ENCODE data around the gene AFG3L2. TPM values are rescaled to one million over a fixed set of nuclear protein-coding genes. Genes with fewer than 3 reads are reported as not detected.
"Not testable (repeated sequence)": the region's sequence is repeated elsewhere in the genome, so short reads cannot be mapped to it uniquely, and the experiment has no call there.

AFG3L2 gene
- total and polyA plus RNA-seq, 4 donors, result 17.9 to 31.6 (median 25.6) TPM

DNA sequence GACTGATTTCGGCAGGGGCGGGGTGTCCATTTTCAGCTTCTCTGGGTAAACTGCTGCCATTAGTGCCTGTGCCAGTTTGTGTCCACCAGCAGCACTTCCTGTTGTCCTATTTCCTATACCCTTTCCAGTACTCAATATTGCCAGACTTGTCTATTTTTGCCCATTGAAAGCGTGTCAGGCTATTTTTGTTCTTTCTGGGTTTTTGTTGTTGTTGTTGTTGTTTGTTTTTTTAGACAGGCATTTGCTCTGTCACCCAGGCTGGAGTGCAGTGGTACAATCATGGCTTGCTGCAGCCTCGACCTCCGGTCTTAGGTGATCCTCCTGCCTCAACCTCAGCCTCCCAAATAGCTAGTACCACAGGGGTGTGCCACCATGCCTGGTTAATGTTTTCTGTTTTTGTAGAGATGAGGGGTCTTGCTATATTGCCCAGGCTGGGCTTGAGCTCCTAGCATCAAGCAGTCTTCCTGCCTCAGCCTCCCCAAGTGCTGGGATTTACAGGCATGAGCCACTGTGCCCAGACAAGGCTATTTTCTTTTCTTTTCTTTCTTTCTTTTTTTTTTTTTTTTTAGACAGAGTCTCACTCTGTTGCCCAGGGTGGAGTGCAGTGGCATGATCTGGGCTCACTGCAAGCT is 39.2 kb upstream of the AFG3L2 start:
- Histone ChIP-seq H3K27me3 (ENCODE audit: control insufficient read depth in 1 of 2, insufficient read depth in 2 of 2, low read length in 1 of 2) (no peaks in the 10 kb centered on the region), H3K9me3 (ENCODE audit: control insufficient read depth, low read length) (no peaks in the 10 kb centered on the region), H3K4me1 (ENCODE audit: control insufficient read depth in 1 of 2, insufficient read depth in 2 of 2, low read length in 2 of 2) (peaks cover 0 to 3% of the 10 kb centered on the region in 2 donors), H3K36me3 (ENCODE audit: control insufficient read depth in 1 of 2, insufficient read depth in 2 of 2, low read length in 1 of 2) (no peaks in the 10 kb centered on the region), H3K27ac (ENCODE audit: low read depth in 1 of 2, low read length in 2 of 2) (peak overlapping the region; percentile 32 to 87), H3K4me3 (ENCODE audit: low read length in 2 of 2) (no peak overlapping the region)
- 45 to 55% methylated on average over 5 of the region's 5 CpGs for WGBS, 2 donors
- ATAC-seq (ENCODE audit: low FRiP score) (no peak), DNase-seq (peak in 1 of 2 donors; percentile 5)
- intact Hi-C loops (cut with DNase I), result no loop called here

DNA sequence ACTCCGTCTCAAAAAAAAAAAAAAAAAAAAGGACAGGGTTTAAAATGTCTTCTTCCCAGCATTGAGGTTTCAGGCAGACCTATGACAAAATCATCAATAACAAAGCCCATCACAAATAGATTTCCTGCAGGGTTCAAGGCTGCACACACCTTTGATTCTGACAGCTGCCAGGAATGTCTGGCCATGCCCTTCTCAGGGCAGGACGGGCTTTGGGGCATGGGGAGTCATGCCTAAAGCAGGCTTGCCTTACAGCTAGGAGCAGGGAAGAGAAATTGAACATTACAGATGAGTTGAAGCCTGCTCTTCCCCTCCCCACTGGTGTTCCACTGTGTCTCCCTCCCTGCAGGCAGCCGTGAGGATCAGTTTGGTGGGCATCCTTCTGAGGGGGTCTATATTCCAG is 34.4 kb upstream of the AFG3L2 start:
- no peak overlapping the region for H3K27ac ChIP-seq (ENCODE audit: low read depth in 1 of 2, low read length in 2 of 2)
- peak in 1 of 2 donors; percentile 6 for DNase-seq
- peaks cover 0 to 7% of the 10 kb centered on the region in 2 donors for H3K4me1 ChIP-seq (ENCODE audit: control insufficient read depth in 1 of 2, insufficient read depth in 2 of 2, low read length in 2 of 2)
- ATAC-seq (ENCODE audit: low FRiP score), result no peak
- intact Hi-C loops (cut with DNase I), result no loop called here
- H3K4me3 ChIP-seq (ENCODE audit: low read length in 2 of 2), result no peak overlapping the region
- no peaks in the 10 kb centered on the region for H3K27me3 ChIP-seq (ENCODE audit: control insufficient read depth in 1 of 2, insufficient read depth in 2 of 2, low read length in 1 of 2)
- no peaks in the 10 kb centered on the region for H3K36me3 ChIP-seq (ENCODE audit: control insufficient read depth in 1 of 2, insufficient read depth in 2 of 2, low read length in 1 of 2)
- no peaks in the 10 kb centered on the region for H3K9me3 ChIP-seq (ENCODE audit: control insufficient read depth, low read length)
- 99 to 100% methylated on average over 2 of the region's 3 CpGs for WGBS, 2 donors

DNA sequence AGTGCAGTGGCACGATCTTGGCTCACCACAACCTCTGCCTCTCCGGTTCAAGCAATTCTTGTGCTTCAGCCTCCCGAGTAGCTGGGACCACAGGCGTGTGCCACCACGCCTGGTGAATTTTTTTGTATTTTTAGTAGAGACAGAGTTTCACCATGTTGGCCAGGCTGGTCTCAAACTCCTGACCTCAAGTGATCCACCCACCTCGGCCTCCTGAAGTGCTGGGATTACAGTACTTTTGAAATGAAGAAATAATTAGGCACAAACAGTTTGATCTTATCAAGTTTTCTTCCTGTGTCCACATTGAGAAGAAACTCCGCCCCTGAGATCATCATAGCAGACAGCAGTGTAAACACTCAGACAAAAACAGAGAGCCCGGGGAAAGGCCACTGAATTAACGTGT is 33.7 kb upstream of the AFG3L2 start:
- 92 to 96% methylated on average over 9 of the region's 9 CpGs for WGBS, 2 donors
- peak in 1 of 2 donors; percentile 25 for DNase-seq
- H3K4me1 ChIP-seq (ENCODE audit: control insufficient read depth in 1 of 2, insufficient read depth in 2 of 2, low read length in 2 of 2); H3K4me3 ChIP-seq (ENCODE audit: low read length in 2 of 2); ATAC-seq (ENCODE audit: low FRiP score); intact Hi-C loops (cut with DNase I); H3K27ac ChIP-seq (ENCODE audit: low read depth in 1 of 2, low read length in 2 of 2); H3K36me3 ChIP-seq (ENCODE audit: control insufficient read depth in 1 of 2, insufficient read depth in 2 of 2, low read length in 1 of 2); H3K9me3 ChIP-seq (ENCODE audit: control insufficient read depth, low read length); H3K27me3 ChIP-seq (ENCODE audit: control insufficient read depth in 1 of 2, insufficient read depth in 2 of 2, low read length in 1 of 2): not testable (repeated sequence)

DNA sequence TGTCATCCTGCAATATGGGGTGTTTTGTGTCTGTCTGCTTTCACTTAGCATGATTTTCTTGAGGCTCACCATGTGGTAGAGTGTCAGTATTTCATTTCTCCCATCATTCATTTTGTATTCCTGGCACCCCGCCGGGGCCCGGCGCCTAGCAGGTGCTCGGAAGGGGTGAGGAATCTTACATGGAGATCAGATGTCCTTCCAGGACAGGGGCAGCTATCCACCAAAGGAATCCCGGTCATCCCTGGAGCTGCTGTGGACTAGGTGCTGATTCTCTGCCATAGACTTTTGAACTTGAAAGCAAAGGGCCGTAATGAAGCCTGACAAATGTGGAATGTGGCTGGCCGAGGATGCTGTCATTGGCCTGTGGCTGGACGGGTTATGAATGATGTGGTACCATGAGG is 33.1 kb upstream of the AFG3L2 start:
- intact Hi-C loops (cut with DNase I), result no loop called here
- Histone ChIP-seq H3K36me3 (ENCODE audit: control insufficient read depth in 1 of 2, insufficient read depth in 2 of 2, low read length in 1 of 2) (no peaks in the 10 kb centered on the region), H3K27me3 (ENCODE audit: control insufficient read depth in 1 of 2, insufficient read depth in 2 of 2, low read length in 1 of 2) (no peaks in the 10 kb centered on the region), H3K4me3 (ENCODE audit: low read length in 2 of 2) (no peak overlapping the region), H3K27ac (ENCODE audit: low read depth in 1 of 2, low read length in 2 of 2) (no peak overlapping the region), H3K9me3 (ENCODE audit: control insufficient read depth, low read length) (no peaks in the 10 kb centered on the region), H3K4me1 (ENCODE audit: control insufficient read depth in 1 of 2, insufficient read depth in 2 of 2, low read length in 2 of 2) (peaks cover 0 to 7% of the 10 kb centered on the region in 2 donors)
- 46 to 66% methylated on average over 9 of the region's 9 CpGs for WGBS, 2 donors
- peak in 1 of 2 donors; percentile 61 for DNase-seq
- ATAC-seq (ENCODE audit: low FRiP score), result no peak

DNA sequence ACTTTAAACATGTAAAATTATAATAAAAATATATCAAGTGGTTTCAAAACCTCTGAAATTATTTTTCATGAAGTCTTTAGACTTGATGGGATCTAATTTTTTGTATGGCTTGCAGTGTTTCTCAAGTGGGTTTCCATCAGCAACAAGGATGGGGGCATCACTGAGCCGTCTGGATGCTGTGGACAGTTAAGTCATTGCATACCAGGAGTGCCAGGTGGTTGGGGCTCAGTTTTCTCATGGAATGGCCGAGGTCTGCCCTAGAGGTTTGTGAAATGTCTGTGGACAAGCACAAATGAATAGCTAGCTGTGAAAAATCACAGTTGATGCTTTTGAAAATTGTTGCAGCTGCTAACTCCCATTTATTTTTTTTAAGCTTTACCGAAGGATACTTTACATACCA is 32.4 kb upstream of the AFG3L2 start:
- Histone ChIP-seq H3K4me3 (ENCODE audit: low read length in 2 of 2) (no peak overlapping the region), H3K27me3 (ENCODE audit: control insufficient read depth in 1 of 2, insufficient read depth in 2 of 2, low read length in 1 of 2) (no peaks in the 10 kb centered on the region), H3K4me1 (ENCODE audit: control insufficient read depth in 1 of 2, insufficient read depth in 2 of 2, low read length in 2 of 2) (peaks cover 0 to 4% of the 10 kb centered on the region in 2 donors), H3K36me3 (ENCODE audit: control insufficient read depth in 1 of 2, insufficient read depth in 2 of 2, low read length in 1 of 2) (no peaks in the 10 kb centered on the region), H3K9me3 (ENCODE audit: control insufficient read depth, low read length) (no peaks in the 10 kb centered on the region), H3K27ac (ENCODE audit: low read depth in 1 of 2, low read length in 2 of 2) (no peak overlapping the region)
- intact Hi-C loops (cut with DNase I), result no loop called here
- peak in 1 of 2 donors; percentile 31 for DNase-seq
- 29 to 34% methylated on average over 3 of the region's 3 CpGs for WGBS, 2 donors
- ATAC-seq (ENCODE audit: low FRiP score), result no peak

DNA sequence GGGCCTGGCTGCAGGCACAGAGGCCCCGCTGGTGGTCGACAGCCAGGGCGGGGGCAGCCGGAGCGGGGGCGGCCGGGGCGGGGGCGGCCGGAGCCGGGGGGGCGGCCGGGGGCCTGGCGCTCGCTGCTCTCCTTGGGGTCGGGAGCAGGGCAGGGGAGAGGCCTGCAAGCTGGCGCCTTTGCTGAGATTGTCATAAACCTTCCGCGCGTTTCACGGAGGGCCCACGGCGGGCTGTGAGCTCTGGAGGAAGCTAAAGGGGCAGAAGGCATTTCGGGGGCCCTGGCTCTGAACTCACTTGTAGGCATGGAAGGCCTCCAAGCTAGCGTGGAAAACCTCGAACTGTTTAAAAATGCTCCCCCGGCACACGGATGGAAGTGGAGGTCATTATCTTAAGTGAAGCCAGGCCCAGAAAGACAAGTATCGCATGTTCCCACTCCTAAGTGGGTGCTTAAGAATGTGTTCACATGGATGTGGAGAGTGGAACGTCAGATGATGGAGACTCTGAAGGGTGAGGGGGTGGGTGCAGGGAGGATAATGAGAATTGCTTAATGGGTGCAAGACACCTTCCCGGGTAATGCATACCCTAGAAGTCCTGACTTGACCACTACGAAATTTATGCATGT is 31.3 kb upstream of the AFG3L2 start:
- Histone ChIP-seq H3K27me3 (ENCODE audit: control insufficient read depth in 1 of 2, insufficient read depth in 2 of 2, low read length in 1 of 2) (no peaks in the 10 kb centered on the region), H3K4me1 (ENCODE audit: control insufficient read depth in 1 of 2, insufficient read depth in 2 of 2, low read length in 2 of 2) (peaks cover 0 to 4% of the 10 kb centered on the region in 2 donors), H3K36me3 (ENCODE audit: control insufficient read depth in 1 of 2, insufficient read depth in 2 of 2, low read length in 1 of 2) (no peaks in the 10 kb centered on the region), H3K27ac (ENCODE audit: low read depth in 1 of 2, low read length in 2 of 2) (peak overlapping the region; percentile 49 to 60), H3K4me3 (ENCODE audit: low read length in 2 of 2) (peak overlapping the region; percentile 84 to 89), H3K9me3 (ENCODE audit: control insufficient read depth, low read length) (no peaks in the 10 kb centered on the region)
- ATAC-seq (ENCODE audit: low FRiP score) (peak; percentile 5), DNase-seq (peak in 1 of 2 donors; percentile 59)
- intact Hi-C loops (cut with DNase I), result no loop called here
- WGBS, 2 donors, result 2 to 4% methylated on average over 23 to 32 of the region's 32 CpGs

DNA sequence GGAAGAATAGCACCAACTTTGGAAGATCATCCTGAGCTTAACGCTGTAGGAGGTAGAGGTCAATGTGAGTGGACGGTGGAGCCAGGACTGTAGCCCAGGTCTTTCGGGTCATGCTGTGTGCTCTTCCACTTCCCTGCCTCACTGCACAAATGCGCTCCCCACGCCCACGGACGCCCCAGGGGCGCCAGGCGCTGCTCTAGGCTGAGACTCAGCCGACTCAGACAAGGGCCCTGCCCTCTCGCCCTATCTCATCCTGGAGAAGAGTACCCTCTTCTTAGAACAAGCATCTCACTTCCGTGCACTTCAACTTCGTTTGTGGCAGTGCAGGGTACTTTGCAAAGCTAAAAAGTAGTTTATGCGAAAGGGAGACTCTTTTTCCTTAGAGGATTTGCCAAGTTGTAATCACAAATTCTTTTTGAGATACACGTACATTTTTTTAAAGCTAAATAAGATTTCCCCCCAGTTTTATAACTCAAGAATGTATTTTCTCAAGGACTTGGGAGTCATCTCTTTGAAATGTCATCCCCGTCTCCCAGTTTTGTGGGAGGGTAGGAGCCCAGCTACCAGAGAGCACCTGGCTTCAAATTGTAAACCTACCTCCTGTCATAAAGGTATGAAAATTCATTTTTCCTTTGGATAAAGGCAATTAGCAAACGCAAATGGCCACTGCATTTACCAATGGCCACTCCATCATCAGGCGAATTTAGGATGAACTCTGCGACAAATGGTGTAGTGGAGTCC is 29.5 kb upstream of the AFG3L2 start:
- Histone ChIP-seq H3K27ac (ENCODE audit: low read depth in 1 of 2, low read length in 2 of 2) (no peak overlapping the region), H3K4me1 (ENCODE audit: control insufficient read depth in 1 of 2, insufficient read depth in 2 of 2, low read length in 2 of 2) (peaks cover 0 to 4% of the 10 kb centered on the region in 2 donors), H3K4me3 (ENCODE audit: low read length in 2 of 2) (no peak overlapping the region), H3K36me3 (ENCODE audit: control insufficient read depth in 1 of 2, insufficient read depth in 2 of 2, low read length in 1 of 2) (no peaks in the 10 kb centered on the region), H3K9me3 (ENCODE audit: control insufficient read depth, low read length) (no peaks in the 10 kb centered on the region), H3K27me3 (ENCODE audit: control insufficient read depth in 1 of 2, insufficient read depth in 2 of 2, low read length in 1 of 2) (no peaks in the 10 kb centered on the region)
- ATAC-seq (ENCODE audit: low FRiP score), result no peak
- intact Hi-C loops (cut with DNase I), result no loop called here
- WGBS, 2 donors, result 92 to 96% methylated on average over 19 of the region's 19 CpGs
- peak in 1 of 2 donors; percentile 59 for DNase-seq

DNA sequence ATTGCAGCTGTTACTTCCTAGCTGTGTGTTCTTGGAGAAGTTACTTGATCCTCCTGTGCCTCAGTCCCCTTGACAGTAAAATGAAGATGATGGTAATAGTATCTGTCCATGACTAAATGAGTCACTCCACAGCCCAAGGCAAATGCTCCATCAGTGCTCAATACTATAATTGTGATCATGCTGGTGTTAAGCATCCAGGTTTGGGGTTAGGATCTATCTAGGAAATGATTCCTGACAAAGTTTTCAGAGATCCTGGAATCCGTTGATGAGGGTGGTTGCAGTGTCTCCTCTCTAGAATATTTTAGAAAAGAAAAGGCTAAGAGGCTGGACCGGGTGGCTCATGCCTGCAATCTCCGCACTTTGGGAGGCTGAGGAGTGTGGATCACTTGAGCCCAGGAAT is 28.0 kb upstream of the AFG3L2 start:
- Histone ChIP-seq H3K36me3 (ENCODE audit: control insufficient read depth in 1 of 2, insufficient read depth in 2 of 2, low read length in 1 of 2) (no peaks in the 10 kb centered on the region), H3K27ac (ENCODE audit: low read depth in 1 of 2, low read length in 2 of 2) (no peak overlapping the region), H3K9me3 (ENCODE audit: control insufficient read depth, low read length) (no peaks in the 10 kb centered on the region), H3K4me3 (ENCODE audit: low read length in 2 of 2) (no peak overlapping the region), H3K27me3 (ENCODE audit: control insufficient read depth in 1 of 2, insufficient read depth in 2 of 2, low read length in 1 of 2) (no peaks in the 10 kb centered on the region), H3K4me1 (ENCODE audit: control insufficient read depth in 1 of 2, insufficient read depth in 2 of 2, low read length in 2 of 2) (peaks cover 0 to 3% of the 10 kb centered on the region in 2 donors)
- intact Hi-C loops (cut with DNase I), result no loop called here
- 91 to 92% methylated on average over 3 of the region's 3 CpGs for WGBS, 2 donors
- ATAC-seq (ENCODE audit: low FRiP score) (no peak), DNase-seq (peak in 1 of 2 donors; percentile 23)
